Globus pallidus (tissue), 1 donor: ENCODE data around the gene SLC9A3.

Experiments
- DNase-seq: peaks from one replicate; pipeline ENCODE4 v3.0.0-alpha.2; 2015; ENCODE audit warnings: low spot score

The SLC9A3 gene

DNA sequence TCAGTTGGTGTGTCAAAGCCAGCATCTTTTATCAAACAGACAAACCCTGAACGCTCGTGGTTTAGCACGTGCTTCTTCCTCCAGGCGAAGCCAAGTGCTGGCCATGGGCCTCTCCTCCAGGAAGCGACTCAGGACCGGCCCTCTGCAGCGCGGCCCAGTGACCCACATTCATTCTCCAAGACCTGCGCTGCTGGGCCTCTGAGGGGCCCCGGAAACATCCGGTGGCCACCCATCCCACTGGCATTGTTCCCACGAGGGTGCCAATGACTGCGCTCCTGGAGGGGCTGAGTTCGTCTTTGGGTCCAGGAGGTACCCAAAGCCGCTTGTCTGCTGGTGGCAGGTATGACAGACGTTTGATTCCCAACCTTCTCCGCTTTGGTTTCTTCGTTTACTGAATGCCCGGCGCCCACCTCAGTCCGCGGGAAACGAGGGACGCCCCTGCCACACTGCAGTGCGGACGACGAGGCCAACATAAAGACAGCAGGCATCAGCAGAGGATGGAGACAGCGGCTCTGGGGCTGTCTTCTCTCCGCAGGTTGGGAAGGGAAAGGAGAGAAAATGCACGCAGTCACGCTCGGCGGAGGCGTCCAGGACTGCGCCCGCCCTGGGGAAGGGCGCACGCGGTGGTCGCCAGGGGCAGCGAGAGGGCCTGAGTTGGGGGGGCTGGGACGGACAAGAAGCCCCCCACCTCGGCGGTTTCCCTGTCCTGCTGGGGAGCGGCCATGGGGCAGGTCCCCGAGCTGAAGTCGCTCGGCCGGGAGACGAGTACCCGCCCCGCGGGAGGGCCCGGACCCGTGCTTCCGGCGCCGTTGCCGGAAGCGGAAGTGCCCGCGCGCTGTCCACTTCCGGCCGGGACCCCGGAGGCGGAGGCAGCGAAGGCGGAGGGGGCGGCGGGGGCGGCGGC, 81.7 kb downstream of the SLC9A3 start, which contains the start of gene EXOC3:
EXOC3 (plus strand) TSS at position 842 of the 904 bp plus-strand sequence. CDS start 3,030 bp downstream, outside the sequence.
- DNase-seq: peak; percentile 56

DNA sequence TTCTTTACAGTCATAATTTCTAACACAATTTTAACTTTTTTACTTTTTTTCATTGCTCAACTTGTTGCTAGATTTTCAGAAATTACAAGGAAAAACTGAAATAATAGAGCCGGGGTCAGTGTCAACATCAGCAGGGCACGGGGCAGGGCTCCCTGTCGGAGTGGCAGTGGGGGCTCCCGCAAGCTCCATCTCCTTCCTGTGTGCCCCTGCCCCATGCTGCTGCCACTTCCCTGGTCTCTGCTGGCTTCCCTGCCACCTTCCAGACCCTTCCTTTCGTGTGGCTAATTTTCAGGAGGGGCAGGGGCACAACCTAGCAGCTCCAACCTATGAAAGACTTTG, 82.3 kb downstream of the SLC9A3 start:
- DNase-seq: no peak

DNA sequence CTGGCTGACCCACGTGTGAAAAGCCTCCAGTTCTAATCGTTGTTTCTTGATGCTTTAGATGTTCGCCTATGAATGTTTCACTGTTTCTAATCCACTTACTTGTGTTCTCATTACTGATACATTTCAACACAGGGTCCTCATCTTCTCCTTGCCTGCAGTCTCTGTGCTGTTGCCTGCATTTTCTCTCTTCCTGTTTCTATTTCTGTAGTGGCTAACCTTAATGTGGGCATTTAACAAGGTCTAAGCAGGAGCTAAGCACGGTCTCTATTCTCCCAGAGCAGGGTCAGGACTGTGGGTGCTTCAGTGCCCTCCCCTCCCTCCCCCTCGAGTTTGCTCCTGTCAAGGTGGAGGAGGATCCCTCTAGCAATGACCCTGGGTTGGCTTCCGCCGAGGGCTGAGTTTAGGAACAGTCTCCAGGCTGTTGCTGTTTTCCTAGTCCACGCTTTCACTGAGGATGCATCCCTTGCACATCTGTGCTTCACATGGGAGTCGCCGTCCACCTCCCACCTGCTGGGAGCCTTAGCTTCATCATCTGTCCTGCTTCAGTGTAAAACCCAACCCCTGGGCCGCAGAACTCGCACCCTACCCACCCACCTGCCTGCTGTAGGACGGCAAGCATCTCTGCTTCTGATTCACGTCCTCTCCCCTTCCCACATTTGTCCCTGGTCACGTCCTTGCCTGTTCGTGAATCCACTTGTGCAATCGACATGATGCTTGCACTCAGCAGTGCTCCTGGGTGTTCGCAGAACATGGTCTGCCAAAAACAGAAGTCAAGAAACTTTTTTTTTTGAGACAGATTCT, 83.6 kb downstream of the SLC9A3 start:
- peak; percentile 16 for DNase-seq

DNA sequence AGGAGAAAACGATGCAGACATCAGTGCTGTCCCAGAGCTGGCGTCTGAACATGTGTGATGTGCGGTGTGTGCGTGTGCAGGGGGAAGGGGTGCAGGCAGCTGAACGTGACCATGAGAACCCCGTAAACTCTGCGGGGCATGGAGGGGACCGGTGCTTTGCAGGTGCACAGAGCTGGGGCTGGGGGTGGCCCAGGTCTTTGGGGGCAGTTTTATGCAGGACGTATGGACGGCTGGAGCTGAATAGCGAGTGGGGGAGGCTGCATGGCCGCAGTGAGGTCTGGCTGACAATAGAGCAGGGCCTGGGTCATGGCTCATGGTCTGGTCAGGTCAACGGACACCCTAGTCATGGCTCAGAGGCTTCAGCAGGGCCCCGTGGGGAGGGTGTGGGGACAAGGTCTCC, 84.6 kb downstream of the SLC9A3 start:
- no peak for DNase-seq

DNA sequence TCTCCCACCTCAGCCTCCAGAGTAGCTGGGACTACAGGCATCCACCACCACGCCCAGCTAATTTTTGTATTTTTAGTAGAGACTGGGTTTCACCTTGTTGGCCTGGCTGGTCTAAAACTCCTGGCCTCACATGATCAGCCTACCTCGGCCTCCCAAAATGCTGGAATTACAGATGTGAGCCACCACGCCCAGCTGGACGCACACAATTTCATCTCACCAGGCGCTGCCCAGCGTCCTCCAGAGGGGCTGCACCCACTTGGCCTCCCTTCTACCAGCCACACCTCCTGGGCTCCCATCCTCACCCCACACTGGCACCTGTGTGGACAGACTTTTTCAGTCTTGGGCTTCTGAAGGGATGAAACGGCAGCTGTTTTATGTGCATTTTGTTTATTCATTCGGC, 85.1 kb downstream of the SLC9A3 start:
- DNase-seq: no peak

DNA sequence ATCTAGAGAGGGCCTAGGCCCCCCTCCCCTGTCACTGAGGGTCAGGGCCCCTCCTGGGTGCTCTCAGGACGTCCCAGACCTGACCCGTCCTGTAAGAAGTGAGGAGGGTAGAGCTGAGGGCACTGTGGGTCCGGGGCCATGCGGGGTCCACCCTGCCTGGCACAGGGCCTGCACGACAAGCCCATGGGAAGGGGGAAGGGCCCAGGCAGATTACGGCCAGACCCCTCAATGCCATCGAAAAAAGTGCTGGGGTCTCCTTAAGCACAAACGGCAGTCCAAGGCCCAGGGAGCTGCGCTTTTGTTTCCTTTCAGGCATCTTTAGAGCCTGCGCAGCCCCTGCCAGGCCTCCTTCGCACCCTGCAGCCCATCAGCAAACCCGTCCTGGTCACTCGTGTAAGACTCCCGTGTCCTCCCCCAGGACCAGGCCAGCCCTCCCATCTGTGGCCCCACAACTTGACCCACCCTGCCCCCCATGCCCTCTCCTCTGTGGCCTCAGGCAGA, 85.7 kb downstream of the SLC9A3 start:
- no peak for DNase-seq

DNA sequence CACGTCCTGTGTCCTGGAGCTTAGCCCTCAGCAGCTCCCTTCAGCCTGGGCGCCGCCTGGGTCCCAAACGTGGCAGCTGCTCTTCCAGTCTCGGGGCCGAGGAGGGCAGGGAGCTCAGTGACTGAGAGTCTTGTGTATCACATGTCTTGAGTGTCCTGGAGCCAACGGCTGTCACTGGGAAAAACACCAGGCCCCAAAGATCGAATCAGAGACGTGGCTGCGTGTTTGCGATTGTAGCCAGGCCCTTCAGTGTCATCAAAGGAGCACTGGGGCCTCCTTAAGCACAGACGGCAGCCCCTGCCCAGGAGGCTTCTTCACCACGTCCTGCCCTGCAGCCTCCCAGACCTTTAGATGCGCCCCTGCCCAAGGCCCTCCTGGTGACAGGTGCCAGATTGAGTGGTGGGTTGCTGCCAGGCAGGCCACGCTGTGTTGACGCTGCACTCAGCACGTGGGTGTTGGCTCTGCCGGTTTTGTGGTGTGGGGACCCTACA, 86.9 kb downstream of the SLC9A3 start:
- no peak for DNase-seq

DNA sequence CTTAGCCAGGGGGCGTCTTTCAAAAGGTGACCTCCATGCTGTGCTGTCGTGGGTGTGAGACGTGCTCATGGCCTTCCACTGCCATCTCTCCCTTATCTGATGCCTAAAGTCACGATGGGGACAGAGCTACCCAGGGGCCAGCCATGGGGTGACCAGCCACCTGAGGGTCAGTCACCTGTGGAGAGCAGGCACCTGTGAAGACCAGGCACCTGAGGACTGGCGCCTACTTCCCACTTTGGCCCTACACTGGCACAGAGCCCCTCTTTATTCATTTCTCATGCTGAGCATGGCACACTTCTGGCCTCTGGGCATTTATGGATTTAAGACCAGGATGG, 87.6 kb downstream of the SLC9A3 start:
- no peak for DNase-seq

DNA sequence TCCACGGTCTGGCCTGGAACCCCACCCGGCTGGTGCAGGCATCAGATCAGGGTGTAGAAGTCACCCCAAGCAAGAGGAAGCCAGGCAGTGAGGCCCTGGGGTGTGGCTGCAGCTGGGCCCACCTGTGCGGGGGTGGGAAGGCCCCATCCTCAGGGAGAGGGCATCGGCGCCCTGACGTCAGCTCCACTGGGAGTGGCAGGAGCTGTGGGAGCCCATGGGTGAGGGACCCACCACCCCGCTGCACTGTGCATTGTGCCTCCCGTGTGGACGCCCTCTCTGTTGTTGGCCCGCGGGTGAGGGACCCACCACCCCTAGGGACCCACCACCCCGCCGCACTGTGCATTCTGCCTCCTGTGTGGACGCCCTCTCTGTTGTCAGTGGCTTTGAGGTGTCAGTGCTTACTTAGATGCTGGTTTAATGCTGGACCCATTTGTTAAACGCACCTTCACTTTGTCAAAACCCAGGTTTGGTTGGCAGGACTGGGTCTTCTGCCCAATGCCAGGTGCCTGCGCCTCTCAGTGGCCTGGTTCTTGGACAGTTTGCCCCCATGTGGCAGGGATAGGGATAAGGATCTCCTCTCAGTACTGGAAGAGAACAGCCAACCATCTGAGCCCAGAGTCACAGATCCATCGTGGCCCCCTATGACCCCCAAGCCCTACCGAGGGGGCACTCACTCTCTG, 88.1 kb downstream of the SLC9A3 start:
- no peak for DNase-seq

DNA sequence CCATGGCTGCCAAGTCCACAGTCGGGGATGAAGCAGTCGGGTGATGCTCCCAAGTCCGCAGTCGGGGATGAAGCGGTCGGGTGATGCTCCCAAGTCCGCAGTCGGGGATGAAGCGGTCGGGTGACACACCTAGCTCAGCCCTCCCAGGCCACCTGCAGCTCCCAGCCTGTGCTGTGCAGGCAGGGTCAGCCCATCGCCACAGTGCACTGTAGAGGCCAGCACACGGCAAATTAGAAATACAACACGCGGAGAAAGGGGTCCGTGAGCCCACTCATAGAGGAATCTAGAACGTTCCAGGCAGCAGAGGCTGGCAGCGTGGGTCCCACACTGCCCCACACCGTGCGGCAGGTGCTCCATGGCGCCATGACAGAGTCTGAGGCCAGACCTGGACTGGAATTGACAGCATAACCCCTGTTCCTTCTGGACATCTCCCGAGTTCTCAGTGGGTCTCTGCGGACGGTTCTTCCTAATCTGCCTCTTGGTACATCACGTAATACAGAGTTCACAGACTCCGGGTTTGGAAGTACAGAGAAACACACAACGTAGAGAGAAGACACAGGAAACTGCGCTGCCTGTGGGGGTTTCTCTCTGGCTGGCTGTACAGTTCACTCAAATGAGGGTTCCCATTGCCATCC, 89.0 kb downstream of the SLC9A3 start:
- DNase-seq: no peak

DNA sequence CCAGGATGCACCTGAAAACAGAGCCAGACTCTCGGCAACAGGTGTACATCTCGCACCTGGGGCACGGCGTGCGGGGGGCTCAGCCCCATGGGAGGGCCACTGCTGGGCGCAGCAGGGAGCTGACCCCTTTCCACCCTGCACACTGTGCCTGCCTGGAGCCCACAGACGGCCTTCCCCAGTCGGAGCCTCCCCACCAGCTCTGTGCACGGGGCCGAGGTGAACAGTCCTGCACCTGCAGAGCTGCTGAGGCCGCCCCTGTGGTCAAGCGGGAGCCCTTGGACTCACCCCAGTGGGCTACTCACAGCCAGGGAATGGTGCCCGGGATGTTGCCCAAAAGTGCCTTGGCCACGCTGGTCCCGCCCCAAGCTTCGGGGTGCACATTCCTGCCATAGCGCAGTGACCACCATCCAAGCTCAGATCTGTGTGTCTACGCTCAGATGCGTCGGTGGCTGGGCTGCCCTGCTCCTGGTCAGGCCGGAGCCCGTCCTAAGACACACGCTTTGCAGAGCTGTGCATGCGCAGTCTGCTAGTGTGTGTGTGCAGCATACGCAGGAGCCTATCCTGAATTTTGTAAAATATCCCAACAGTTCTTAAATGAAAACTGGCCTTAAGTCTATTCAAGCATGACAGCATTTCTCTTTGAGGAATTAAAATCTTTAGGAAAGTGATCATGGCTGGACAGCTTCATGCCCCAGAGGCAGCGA, 89.7 kb downstream of the SLC9A3 start:
- DNase-seq: no peak

DNA sequence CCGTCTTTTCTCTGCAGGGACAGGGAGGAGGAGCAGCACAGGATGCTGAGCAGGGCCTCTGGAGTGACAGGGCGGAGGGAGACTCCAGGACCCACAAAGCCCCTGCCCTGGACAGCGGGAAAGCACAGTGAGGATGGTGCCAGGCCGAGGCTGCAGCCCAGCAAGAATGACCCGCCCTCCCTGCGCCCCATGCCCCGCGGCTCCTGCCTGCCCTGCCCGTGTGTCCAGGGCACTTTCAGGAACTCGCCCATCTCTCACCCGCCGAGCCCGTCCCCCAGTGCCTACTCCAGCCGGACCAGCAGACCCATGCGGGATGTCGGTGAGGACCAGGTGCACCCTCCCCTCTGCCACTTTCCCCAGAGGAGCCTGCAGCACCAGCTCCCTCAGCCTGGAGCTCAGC, 90.4 kb downstream of the SLC9A3 start:
- DNase-seq: no peak

DNA sequence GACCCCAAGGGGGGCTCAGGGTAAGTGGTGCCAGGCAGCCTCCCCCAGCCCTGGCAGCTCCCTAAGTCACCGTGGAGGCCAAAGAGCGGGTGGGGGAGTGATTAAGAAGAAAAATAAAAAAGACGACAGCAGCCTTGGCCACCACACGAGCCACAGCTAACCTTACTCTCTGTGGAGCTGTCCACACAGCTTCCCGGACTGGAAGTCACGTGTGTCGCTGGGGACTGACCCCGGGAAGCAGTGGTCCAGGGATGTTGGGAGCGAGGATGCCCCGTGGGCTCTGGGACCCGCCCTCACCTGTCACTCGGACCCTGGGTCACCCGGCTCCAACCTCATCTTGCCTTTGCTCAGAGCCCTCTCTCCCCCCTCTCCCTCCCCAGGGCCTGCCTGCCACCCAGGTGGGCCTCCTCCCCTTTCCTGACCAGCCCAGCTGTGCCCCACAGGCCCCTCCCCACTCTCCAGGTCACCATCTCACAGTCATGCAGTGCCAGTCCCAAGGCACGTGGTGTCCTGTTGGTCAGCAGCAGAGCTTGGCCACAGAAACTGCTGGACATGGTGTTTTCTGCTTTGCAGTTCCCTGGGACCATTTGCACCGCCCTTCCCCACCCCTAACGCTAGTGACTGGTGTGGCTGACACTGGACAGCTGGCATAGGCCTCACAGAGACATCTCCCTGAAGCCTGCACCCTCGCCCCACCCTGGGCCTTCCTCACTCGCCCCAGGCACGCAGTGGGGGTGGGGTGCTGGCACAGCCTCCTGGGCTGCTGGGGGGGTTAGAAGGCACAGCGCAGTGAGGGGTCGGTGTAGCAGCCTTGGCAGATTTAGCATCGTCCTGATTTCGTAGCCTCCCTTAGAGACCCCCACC, 91.1 kb downstream of the SLC9A3 start:
- no peak for DNase-seq

DNA sequence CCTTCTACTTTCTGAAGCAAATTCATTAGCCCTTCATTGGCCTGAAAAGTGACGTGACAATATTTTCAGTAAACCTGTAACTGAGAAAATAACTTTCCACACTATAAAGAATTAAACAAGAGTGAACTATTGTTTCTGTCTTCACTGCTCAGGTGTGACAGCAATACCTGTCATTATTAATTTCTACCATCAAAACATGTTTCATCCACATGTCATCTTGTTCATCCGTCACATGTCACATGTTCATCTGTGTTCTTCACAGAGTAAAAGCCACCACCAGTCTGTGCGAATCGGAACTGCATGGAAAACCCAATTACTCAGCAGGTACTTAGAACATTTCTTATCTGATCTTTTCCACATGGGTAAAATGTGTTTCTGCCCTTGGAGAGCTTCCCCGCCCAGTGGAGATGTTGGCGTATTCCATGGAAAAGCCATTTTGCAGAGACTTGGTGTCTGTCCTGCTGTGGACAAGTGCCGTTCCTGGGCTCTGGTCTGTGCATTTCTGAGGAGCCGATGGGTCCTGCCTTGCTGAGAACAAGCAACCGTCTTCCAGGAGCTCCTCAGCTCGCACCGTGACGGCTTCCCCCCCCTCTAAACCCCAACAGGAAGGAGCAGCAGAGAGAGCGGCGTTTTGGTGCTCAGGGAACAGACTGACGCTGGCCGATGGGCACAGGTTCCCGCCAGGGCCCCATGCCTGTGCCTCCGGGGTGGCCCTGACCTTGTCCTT, 91.9 kb downstream of the SLC9A3 start:
- no peak for DNase-seq

DNA sequence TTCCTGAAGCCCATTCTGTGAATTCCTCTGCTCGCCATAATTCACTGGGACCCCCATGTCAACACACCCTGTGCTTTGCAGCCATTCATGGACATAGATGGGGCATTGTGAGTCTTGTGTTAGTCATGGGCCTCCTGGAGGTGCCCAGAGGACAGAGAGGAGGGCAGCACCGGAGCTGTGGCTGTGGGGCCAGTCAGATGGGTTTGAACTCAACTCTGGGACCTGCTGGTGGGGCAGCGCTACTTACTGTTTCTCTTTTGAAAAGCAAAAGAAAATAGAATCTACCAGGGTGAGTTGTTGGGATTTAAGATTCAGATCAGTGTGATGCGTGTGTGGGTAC, 92.6 kb downstream of the SLC9A3 start:
- DNase-seq: no peak

DNA sequence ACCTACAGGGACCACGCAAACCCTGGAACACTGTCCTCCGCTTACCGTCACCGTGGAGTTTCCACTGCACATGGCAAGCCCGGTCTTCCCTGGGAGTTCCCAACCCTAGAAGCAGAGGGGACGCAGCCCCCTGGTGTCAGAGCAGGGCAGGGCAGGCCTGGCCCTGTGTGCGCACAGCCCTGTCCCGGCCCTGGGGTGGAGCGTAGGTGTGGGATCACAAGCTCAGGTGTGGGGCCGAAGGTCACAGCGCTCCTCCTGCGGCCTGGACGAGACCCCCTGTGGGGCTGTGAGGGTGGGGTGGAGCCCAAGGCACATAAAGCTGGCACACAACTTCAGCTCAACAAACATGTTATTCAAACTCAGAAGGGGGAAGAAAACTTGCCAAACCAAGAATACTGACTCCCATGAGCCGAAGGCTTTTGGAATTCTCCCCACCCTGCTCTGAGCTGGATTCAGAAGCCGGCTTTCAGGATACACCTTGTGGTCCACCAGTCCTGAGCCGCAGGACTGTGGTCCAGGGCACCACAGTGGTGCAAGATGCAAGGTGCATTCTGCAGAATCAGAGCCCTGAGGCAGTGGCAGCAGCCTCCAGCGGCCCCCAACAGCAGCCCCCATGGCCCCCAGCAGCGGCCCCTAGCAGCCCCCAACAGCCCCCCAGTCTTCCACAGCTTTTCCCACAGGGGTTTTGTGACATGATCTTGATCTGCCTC, 93.1 kb downstream of the SLC9A3 start:
- no peak for DNase-seq

DNA sequence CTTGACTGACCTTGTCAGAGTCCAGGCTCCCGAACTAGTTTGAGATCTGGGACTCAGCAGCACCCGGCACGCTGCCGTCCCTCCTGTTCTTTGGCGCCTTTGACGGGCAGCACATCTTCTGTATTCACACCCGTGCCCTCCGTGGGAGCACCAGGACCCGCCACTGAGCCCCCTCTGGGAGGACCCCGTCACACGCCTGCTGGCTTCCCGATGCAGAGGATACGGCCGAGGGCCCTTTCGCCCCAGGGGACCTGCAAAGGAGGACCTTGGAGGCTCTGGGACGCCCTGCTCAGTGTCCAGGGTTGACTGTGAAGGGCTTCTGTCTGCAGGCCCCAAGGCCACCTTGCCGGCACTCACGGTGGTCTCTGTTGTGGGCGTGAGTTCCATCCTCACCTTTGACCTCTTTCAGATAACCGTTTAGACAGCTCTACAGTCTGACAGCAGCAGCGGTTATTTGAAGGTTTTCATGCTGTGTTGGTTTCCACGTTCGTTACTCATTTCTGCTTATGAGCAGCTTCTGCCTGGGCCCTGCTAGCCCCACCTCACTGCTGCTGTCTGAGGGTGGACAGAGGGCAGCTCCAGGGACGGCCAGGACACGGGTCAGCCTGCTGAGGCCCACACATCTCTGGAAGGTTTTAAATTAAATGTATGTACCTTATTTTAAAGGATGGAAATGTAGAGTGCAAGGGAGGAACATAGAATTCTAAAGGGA, 93.9 kb downstream of the SLC9A3 start:
- no peak for DNase-seq

DNA sequence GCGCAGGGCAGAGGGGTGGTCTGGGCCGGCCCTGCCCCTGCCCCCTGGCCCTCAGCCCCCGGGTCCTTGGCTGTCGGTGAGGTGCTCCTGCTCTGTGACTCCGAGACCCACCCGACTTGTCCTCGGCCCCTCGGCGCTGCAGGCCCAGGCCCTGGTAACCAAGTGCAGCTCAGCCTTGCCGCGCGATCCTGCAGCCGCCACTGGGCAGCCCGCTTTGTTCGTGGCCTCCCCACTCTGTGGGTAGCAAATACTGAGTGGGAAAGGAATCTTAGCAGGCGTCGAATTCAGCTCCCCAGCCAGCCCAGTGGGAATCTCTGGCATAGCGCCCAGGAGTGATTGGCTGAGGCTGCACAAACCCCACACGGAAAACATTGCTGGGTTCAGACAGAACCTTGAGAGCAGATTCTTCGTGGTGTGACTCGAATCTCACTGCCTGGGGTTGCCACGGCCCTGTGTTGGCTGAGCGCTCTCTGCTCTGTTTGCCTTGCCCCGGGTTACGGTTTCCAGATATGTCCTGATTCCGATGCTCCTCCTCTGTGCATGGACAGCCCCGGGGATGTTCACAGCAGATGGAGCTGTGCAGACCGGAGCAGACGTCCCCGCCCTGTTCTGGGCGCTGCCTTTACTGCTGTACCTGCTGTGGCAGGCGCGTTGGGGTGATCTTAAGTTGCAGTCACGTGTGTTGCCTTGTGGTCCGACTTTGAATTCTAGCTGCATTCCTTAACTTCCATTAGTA, 94.6 kb downstream of the SLC9A3 start:
- no peak for DNase-seq
